Osteoblast (primary cell): ENCODE data around the gene ATP11A. TPM values are rescaled to one million over a fixed set of nuclear protein-coding genes. Genes with fewer than 3 reads are reported as not detected.

Experiments used
- DNase-seq: peaks from one replicate; pipeline ENCODE4 v3.0.0; 2011; ENCODE audit warnings: low spot score, mixed read lengths; ENCODE audit not compliant: insufficient read length; ENCODE audit errors: missing footprints
- H2AFZ ChIP-seq: 2 replicates; pipeline ENCODE4 v1.6.0; 2011; ENCODE audit warnings: mild to moderate bottlenecking, low read length
- H3K27ac ChIP-seq: 2 replicates; pipeline ENCODE4 v1.5.1; 2011; ENCODE audit warnings: mild to moderate bottlenecking, low read depth, low read length, moderate library complexity
- H3K27me3 ChIP-seq: 2 replicates; pipeline ENCODE4 v1.6.0; 2012; ENCODE audit warnings: mild to moderate bottlenecking, control low read depth, inconsistent platforms, low read length, moderate library complexity; ENCODE audit not compliant: insufficient read depth
- H3K36me3 ChIP-seq: 2 replicates; pipeline ENCODE4 v1.5.1; 2011; ENCODE audit warnings: mild to moderate bottlenecking, low read length, control low read depth, moderate library complexity; ENCODE audit not compliant: insufficient read depth
- H3K4me1 ChIP-seq: 2 replicates; pipeline ENCODE4 v1.5.1; 2011; ENCODE audit warnings: mild to moderate bottlenecking, low read length, control low read depth, moderate library complexity; ENCODE audit not compliant: insufficient read depth
- H3K4me2 ChIP-seq: 2 replicates; pipeline ENCODE4 v1.6.0; 2011; ENCODE audit warnings: mild to moderate bottlenecking, low read length; ENCODE audit not compliant: insufficient read depth
- H3K4me3 ChIP-seq: fragments of 200-600 bp; sonication (generic); 3 replicates; pipeline ENCODE4 v1.5.1; 2012; ENCODE audit warnings: mild to moderate bottlenecking, low read length, inconsistent platforms; ENCODE audit not compliant: insufficient read depth
- H3K79me2 ChIP-seq: 2 replicates; pipeline ENCODE4 v1.6.0; 2012; ENCODE audit warnings: mild to moderate bottlenecking, low read length, control low read depth, inconsistent platforms; ENCODE audit not compliant: insufficient read depth
- H3K9me3 ChIP-seq: 2 replicates; pipeline ENCODE4 v1.5.1; 2011; ENCODE audit warnings: low read depth, low read length, control low read depth
- H4K20me1 ChIP-seq: 2 replicates; pipeline ENCODE4 v1.6.0; 2012; ENCODE audit warnings: mild to moderate bottlenecking, low read length, control low read depth; ENCODE audit not compliant: insufficient read depth
- total RNA-seq: library from RNA; depleted of rRNA; stranded (reverse); fragments of >200 nt; gene quantifications from 2 replicates; pipeline ENCODE4 v1.2.3, GENCODE V29; 2012
- TF ChIP-seq, protein P1 (sequence below): IDR thresholded peaks from 2 replicates; pipeline ENCODE4 v1.5.1; 2011; ENCODE audit warnings: mild to moderate bottlenecking, low read depth, low read length, moderate library complexity; ENCODE audit errors: extremely low read depth

The ATP11A gene
- total RNA-seq, 1 donor: 7.6 TPM

DNA sequence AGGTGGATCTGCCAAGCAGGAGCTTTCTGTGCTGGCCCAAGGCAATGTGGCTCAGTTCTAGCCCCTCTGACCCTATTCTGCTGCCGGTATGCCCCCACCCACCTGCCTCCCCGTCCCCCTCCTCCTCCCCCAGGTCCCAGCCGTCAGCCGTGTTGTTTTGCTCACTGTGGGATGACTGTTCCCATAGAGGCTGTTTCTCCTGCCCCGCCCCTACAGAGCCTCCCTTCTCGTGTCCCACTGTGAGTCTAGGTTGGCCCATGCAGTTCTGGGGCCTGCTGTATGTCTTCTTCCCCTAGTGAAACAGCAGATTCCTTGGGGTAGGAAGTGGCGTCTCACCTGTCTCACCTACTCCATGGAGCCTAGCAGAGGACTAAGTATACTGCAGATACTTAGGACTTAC, 48.8 kb downstream of the ATP11A start:
- no peaks in the 10 kb centered on the region for H3K27me3 ChIP-seq
- H4K20me1 ChIP-seq: peaks cover 9% of the 10 kb centered on the region
- no peaks in the 10 kb centered on the region for H3K9me3 ChIP-seq
- TF ChIP-seq, protein P1, sequence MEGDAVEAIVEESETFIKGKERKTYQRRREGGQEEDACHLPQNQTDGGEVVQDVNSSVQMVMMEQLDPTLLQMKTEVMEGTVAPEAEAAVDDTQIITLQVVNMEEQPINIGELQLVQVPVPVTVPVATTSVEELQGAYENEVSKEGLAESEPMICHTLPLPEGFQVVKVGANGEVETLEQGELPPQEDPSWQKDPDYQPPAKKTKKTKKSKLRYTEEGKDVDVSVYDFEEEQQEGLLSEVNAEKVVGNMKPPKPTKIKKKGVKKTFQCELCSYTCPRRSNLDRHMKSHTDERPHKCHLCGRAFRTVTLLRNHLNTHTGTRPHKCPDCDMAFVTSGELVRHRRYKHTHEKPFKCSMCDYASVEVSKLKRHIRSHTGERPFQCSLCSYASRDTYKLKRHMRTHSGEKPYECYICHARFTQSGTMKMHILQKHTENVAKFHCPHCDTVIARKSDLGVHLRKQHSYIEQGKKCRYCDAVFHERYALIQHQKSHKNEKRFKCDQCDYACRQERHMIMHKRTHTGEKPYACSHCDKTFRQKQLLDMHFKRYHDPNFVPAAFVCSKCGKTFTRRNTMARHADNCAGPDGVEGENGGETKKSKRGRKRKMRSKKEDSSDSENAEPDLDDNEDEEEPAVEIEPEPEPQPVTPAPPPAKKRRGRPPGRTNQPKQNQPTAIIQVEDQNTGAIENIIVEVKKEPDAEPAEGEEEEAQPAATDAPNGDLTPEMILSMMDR: no peak
- H3K79me2 ChIP-seq: peaks cover 12% of the 10 kb centered on the region
- peak; percentile 15 for DNase-seq
- no peaks in the 10 kb centered on the region for H3K36me3 ChIP-seq
- H3K4me3 ChIP-seq: no peak overlapping the region
- H3K27ac ChIP-seq: no peak overlapping the region
- no peak overlapping the region for H2AFZ ChIP-seq
- H3K4me1 ChIP-seq: peaks cover 14% of the 10 kb centered on the region
- H3K4me2 ChIP-seq: no peak overlapping the region

GRCh38 chr13:112740502-112741131, 50.8 kb downstream of the ATP11A start:
- no peaks in the 10 kb centered on the region for H3K36me3 ChIP-seq
- H3K4me3 ChIP-seq: peak overlapping the region; percentile 58
- peak overlapping the region; percentile 85 for H3K4me2 ChIP-seq
- peak overlapping the region; percentile 86 for H2AFZ ChIP-seq
- H4K20me1 ChIP-seq: peaks cover 6% of the 10 kb centered on the region
- no peaks in the 10 kb centered on the region for H3K27me3 ChIP-seq
- H3K79me2 ChIP-seq: peaks cover 14% of the 10 kb centered on the region
- TF ChIP-seq, protein P1: no peak
- DNase-seq: peak; percentile 95
- peak overlapping the region; percentile 90 for H3K27ac ChIP-seq
- peaks cover 19% of the 10 kb centered on the region for H3K4me1 ChIP-seq
- H3K9me3 ChIP-seq: no peaks in the 10 kb centered on the region

DNA sequence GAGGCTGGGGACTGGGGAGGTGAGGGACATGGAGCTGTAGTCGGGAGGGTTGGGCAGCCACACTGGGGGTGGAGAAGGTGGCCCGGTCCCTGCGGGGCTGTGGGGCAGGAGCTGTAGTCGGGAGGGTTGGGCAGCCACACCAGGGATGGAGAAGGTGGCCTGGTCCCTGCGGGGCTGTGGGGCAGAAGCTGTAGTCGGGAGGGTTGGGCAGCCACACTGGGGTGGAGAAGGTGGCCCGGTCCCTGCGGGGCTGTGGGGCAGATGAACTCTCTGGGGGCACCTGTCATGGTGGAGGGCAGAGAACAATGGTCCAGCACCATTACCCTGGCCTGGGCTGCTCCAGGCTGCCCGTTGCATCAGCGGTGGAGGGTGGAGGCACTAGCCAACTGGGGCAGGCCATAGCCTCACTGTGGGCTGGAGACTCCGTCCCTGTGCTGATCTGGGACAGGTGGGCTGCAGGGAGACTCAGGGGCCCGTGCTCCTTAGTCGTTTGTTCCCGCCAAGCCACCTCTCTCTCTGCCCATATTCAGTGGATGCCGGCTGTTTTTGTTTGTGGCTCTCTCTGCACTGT, 51.4 kb downstream of the ATP11A start:
- Histone ChIP-seq H3K27ac (peak overlapping the region; percentile 90), H3K4me2 (peak overlapping the region; percentile 85), H3K4me3 (peak overlapping the region; percentile 58), H3K79me2 (peaks cover 17% of the 10 kb centered on the region), H3K27me3 (no peaks in the 10 kb centered on the region), H3K9me3 (no peaks in the 10 kb centered on the region), H2AFZ (peak overlapping the region; percentile 86), H3K4me1 (peaks cover 19% of the 10 kb centered on the region), H4K20me1 (peaks cover 8% of the 10 kb centered on the region), H3K36me3 (no peaks in the 10 kb centered on the region)
- TF ChIP-seq, protein P1: no peak
- peak; percentile 70 for DNase-seq

DNA sequence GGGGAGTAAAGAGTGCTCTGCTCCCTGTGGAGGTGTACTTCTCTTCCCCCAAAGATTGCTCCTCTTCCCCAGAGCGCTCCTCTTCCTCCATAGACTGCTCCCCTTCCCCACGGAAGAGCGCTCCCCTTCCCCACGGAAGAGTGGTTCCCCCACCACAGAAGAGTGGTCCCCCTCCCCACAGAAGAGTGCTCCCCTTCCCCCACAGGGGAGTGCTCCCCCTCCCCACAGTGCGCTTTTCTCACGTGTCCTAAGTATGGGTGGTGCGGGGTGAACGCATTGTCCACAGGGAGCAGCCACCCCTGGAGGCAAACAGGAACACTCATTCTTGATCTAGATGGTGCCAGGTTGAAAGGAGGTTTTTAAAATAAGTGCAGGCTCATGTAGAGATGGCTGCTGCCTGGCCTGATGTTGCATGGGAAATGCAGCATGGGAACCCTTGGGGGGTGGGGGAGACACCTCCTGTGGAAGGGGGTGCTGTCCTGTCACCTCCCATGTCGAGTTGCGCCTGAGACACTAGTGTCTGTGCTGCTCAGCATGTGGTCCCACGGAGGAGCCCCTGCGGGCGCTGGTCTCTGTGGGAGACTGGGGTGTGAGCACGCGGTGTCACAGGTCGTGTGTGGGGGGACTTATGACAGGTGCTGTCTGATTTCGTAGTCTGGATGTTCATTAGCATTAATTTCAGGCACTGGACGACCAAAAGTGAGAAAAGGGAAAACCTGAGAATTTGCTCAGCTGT, 52.2 kb downstream of the ATP11A start:
- Histone ChIP-seq H3K9me3 (no peaks in the 10 kb centered on the region), H3K27me3 (no peaks in the 10 kb centered on the region), H3K4me3 (no peak overlapping the region), H3K4me2 (no peak overlapping the region), H3K36me3 (no peaks in the 10 kb centered on the region), H3K79me2 (peaks cover 17% of the 10 kb centered on the region), H4K20me1 (peaks cover 8% of the 10 kb centered on the region), H3K27ac (peak overlapping the region; percentile 90), H3K4me1 (peaks cover 19% of the 10 kb centered on the region), H2AFZ (no peak overlapping the region)
- TF ChIP-seq, protein P1: no peak
- DNase-seq: peak; percentile 31
